NCI-H1930 (cell line): ENCODE measurements around the gene ALK.

Experiments
- DNase-seq, 2 experiments: peaks; one replicate each; lab custom pipeline; 2025; lab: John Stamatoyannopoulos, UW

ALK gene

DNA sequence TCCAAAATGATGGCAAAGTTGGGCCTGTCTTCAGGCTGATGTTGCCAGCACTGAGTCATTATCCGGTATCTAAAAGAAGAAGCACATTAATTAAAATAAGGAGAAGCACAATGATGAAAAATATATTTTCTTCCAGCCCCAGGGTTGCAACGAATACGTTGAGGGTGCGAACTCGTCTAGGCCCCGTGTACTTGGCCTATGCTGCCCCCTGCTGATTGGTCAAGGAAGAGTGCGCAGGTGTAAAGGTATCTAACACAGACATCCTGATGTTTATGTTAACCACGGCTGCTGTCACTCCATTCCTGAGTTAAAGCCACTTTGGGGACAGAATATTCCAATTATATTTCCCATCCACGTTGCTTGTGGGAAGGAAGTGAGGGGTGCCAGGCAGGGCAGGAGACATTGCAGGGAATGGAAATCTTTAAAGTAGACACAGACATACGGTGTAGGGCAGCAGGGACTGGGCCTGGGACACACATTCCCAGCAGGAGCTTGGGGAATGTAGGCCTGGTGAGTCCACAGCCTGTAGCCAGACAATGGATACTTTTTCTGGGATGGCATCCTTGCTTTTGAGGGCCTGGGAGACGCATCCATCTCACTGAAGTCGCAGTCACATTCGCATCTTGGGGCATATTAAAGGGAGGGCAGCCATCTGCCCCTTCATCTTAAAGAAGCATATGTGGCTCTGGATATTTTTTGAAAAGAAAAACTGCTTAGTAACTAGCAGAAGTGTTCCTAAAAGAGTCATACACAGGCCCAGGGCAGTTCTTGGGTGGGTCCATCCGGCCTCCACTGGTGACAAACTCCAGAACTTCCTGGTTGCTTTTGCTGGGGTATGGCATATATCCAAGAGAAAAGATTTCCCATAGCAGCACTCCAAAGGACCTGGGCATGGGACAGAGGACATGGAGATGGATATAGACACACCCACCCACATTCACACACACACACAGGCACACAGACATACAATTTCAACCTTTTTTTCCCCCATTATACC, 724.3 kb downstream of the ALK start:
- DNase-seq, result peak; percentile 7 to 74

DNA sequence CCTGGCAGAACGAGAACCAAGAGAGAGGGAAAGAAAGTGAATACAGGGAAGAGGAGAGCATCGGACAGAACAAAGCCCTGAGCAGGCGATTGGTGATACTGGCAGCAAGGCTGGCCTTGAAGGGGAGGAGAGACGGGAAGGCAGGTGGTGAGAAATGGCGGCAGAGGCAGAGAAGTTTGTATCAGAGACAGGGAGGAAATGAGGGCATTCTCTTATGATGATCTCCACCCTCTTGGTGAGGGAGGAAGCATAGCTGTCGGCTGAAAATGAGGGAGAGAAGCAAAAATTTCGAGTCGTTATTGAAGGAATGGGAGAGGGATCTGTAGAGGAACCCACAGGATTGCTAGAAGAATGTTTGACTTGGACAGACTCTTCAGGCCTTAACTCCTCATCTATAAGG, 725.6 kb downstream of the ALK start:
- DNase-seq, result no peak

DNA sequence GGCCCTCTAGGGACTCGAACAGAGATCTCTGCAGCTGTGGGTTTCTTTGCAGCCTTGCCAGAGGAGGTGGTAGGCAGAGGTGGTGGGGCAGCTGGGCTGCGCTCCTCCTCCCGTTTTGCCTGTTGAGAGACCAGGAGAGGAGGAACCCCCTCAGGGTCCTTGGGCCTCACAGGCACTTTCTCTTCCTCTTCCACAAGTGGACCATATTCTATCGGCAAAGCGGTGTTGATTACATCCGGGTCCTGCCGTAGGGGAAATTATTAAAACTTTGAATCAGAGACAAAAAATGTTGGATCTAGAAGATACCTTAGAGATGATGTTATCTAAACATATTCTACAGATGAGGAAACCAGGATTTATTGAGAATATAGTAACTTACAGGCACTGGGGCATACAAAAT, 727.7 kb downstream of the ALK start:
- DNase-seq, result no peak

DNA sequence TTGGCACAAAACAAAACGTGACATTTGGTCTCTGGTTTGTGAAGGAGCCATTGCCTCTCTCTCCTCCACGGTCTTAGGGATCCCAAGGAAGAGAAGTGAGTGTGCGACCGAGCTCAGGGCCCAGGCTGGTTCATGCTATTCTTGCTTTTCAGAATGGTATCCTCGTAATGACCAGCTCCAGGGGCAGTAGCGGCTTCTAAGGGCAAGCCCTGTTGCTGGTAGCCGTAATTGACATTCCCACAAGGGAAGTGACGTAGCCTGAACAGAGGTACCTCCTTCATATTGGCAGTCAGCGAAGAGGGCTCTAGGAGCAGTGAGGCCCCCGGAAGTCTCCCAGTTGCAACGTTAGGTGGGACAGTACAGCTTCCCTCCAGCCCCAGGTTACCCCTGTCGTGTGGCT, 728.3 kb downstream of the ALK start:
- DNase-seq, result no peak

DNA sequence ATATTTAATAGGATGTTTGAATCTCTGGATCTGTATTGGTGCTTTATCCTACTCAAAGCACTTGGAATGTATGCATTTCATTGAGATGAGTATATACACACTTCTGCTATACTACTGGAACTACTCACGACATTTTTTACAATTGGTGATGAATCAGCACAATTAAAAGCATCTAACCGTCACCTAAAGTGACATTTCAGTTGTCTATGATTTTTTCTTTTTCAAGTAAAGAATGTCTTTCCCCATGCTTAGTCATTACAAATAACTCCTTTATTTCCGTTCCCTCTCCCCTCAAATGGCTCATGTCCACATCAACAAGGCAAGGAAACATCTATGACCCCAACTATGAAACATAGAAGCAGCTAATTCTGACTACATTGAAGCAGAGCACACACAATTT, 728.9 kb downstream of the ALK start:
- no peak for DNase-seq

DNA sequence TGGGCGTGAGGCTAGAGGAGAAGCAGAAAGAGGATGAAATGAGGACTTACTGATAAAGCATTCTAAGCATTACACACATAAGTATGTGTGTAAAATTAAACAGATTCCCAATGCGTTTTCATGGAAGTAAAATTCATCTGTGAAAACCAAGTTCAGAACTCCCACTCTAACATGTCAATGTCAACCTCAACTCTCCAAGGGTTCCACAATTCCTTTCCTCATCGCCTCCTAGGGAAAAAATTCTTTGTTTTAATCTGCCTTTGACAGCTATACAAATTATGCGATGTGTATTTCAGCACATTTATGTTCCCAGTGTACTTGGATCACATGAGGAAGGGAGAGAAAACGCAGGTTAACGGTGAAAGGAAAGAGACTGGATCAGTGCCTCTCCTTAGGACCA, 729.6 kb downstream of the ALK start:
- DNase-seq, result no peak

DNA sequence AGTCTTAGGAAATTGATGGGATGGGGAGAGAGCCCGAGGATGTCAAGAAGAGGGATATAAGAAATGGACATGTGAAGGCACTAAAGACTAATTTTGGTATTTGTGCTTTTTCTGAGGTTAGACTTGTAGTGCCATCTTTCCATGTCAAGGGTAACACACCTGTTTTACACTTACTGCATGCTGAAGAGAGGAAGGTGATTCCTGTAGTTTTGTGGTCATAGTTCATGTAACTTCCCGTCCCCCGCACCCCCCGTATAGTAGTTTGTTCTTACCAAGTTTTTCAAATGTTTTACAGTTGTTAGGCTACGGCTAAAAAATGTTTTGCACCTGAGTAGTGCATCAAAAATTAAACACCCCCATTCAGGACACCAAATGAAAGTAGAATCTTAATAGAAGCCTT, 732.3 kb downstream of the ALK start:
- DNase-seq, result no peak

DNA sequence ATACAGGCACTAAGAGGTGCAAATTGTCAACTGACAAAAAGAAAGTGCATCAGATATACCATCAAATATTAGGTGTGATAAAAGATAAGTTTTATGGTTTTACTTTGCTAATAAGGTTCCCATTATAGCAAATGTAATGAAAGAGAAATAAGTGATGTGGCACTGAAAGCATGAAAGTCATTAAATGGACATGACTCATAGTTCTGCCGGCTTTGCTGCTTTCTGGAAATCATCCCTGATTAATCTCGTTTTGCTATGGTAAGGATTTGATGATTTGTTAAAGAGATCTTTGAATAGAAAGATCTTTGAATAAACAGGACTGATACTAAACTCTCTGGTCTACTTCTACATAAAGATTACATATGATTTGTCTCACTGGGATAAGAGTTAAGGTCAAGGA, 733.5 kb downstream of the ALK start:
- no peak for DNase-seq

DNA sequence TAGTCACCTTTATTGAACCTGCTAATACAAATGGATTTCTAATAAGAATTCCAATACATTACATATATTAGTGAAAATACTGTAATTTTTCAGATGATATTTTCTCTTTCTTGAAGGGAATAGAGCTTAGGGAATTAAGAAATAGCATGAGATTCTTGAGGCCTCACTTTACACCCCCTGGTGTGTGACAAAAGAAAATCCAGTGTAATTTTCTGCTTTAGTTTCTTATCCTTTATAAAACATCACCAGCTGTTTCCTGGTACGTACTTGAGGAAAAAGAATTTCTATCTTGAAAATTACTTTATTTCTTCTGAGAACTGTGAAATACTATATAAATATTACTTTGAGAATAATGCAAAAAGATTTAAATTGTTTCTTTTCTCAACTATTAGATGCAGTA, 734.6 kb downstream of the ALK start:
- no peak for DNase-seq

DNA sequence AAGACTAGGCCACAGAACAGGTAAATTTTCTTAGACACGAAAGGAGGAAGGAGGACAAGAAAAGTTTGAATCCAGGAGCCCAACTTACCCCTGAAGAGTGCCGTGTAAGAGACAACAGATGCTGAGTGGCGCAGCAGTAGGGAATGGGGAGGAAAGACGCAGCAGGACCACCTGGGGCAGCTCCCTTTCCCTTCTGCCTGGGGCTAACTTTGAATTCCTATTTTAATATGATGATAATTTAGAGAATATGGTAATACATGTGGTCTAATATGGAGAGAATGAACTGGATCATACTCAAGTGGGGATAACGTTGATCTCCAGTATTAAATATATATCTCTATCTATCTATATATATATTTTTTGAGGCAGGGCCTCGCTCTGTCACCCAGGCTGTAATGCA, 736.9 kb downstream of the ALK start:
- DNase-seq, result no peak

DNA sequence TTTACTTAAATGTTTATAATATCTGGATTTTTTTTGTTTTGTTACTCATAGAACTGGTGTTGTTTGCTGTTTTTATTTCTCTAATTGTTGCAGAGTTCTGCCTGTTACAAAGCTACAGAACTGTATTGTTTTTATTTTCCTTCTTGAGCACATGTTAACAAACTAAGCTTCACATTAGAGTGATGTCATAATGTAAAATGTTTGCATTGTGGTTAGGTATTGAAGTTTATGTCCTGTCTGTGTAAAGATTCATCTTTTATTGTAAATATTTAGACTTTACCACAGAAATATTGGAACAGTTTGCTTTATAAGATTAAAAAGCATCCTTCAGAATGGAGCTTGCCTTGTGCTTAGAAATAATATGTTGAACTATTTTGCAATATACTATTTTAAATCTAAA, 738.5 kb downstream of the ALK start:
- no peak for DNase-seq

DNA sequence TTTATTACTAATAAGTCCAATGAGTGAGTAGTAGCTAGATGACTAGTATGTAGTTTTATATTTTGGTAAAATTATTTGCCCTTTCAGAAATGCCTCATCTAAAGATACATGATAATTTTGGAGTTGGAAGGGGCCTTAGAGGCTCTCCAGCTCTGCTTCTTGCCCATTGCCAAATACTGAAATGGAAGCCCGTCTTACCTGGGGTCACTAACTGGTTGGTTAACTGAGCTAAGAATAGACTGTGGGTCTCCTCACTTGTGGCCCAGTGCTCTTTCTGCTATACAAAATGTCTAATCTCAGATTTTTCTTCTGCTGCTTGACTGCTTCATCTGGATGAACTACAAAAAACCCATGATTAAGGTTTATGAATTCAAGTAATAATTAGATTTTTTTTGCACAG, 739.1 kb downstream of the ALK start:
- no peak for DNase-seq

DNA sequence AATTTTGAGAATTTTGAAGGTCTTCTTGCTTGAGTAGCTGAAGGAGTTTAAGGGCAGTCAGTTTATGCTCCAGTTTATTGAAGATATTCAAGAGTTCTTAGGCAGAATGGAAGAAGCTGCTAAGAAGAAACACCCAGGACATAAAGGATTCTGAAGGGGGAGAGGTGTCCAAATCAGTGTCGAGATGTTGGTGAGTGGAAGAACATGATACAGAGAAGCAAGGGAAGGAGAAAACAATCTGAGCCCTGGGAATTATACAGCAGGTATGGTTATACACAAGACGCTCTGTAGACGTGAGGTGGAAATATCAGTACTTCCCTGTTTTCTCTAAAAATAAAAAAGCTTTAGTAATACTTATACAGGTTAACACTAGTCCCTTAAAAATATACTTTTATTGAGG, 746.0 kb downstream of the ALK start:
- no peak for DNase-seq

DNA sequence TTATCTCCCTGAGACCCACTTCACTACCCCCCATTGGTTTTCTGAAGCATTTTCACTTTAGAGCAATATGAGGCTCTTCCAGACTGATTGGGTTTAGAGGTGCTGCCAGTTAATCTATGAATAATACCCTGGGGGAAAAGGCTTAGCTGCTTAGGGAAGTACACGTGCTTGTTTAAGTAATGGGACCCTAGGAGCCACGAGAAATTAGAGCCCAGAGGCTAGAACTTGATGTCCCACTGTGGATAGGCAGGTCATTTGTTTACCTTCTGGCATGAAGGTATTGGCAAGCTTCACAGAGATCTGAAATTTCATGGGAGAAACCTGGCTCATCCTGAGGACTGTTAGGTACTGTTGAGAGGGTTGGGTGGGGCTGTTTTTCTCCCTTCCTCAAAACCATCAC, 746.4 kb downstream of the ALK start:
- DNase-seq, result no peak

DNA sequence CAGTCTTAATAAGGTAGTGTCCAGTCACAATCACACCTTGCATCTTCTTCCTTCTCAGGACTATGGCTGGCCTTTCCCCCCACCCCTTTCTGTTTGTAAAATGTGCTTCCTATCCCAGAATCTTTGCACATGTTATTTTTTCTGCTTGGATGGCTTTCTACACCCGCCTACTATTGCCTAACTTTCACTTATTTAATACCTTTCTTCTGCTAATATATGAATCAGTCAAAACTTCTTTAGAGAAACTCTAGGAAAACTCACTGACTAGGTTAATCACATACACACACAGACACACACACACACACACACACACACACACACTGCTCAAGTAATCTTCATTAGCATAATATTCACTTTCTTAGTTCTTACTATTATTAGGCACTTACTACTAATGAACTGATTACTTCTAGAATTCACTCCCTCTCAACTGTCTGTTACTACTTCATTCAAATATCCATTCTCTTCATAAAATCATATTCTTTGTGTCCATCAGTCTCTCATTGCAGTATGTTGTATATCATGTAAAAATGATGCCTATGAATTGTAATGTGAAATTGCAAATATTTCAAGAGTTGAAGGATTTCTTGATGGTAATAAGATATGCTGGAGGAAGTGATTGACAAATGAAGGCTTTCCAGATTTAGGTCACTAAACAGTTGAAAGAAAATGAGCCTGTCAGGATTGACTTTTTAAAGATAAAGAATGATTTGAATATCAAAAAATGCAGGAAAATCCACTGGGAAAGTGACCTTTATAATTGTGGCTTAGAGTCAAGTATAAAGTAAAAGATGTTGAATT, 754.9 kb downstream of the ALK start:
- no peak for DNase-seq

DNA sequence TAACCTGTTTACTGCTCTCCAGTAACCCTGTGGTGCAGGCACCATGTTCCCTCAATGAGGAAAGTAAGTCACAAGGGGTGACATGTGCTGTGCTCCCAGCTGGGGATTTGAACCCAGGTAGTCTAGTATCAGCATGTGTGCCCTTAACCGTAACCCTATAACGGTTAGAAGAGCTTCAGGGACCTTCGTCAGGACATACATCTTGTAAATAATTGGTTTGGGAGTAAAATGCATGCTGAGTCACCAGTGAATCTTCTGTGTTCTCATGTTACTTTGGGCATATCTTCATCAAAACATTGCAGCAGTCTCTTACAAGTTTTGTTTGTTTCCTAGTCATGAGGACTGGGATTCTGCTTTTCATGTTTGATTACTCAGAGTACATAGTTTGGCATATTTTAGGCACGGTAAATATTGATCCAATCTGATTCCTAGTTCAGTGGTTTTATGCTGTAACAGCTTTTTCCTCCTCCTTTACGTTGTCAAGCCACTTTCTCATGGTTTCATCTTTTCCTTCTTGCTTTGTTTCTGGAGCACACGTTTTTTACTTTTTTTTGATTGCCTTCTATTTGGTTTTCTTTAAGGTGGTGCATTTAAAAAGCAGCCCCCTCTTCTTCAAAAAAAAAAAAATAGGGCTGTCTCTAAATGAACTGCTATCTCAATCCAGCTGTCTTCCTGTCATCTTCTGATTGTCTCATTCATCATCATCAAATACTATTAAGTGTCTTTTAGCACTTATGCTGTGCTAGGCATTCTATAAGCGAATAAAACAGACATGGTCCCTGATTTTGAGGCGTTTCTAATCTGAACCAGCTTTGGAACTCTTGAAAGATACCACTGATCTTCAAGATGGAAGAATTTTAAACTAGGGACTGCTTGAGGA, 755.8 kb downstream of the ALK start:
- peak in 1 of 2 experiments; percentile 31 for DNase-seq

DNA sequence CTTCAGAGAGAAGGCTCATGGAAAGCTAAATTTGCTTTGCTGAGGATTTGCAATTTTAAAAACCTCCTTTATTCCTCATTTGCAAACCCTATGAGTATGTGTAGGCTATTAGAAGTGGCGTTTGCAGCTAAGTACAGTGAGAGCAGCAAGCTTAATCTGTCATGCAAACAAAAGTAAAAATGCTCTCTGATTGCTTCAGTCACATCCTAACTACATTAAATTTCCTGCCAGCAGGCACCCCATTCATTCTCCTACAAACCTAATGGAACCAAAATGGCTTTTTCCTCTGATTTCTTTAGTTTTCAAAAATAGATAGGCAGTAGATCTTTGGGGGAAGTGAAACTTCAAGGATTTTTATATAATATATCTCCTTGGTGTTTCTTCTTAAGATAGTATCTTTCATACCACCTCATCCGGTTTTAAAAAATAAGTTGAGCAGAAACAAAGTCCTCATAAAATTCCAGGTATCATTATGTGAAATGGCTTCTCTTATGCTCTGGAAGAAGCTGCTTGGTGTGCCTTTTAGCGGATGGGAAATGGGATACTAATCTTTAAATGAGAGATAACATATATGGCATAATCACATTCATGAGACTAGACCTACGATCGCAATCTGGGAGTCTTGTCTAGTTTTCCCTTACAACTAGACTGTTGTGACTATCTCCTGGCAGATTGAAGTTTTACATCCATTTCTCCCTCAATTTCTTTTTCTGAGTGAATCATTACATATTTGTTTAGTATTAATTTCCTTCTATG, 757.1 kb downstream of the ALK start:
- DNase-seq, result no peak

DNA sequence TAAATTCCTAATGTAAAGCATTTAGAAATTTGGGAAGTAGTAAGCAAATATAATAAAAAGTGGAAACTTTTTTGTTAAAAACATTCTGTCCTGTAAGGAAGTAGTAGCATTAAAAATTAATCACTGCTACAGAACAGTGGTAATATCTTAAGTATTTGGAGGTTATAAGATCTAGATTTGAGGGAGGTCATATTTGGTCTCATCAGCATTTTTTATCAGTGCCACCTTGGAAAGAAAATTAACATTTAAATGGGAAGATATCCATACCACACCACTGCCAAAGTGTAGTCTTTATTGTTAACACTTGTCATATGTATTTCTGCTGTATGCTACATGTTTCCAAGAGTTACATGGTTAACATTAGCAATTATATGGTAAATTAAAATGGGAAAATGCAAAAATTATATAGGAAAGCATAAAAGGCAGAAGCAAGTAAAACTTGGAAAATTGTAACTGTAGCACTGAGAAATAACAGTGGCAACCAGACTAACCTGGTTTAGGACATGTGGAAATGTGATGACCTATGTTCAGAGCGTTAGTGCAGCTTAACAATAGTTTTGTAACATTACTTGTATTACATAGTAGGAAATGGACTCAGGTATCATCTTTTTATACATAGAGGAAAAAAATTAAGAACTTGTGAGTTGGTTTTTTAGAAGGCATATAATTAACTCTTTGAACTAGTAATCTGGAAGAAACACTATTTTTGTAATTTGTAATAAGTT, 759.0 kb downstream of the ALK start:
- no peak for DNase-seq

DNA sequence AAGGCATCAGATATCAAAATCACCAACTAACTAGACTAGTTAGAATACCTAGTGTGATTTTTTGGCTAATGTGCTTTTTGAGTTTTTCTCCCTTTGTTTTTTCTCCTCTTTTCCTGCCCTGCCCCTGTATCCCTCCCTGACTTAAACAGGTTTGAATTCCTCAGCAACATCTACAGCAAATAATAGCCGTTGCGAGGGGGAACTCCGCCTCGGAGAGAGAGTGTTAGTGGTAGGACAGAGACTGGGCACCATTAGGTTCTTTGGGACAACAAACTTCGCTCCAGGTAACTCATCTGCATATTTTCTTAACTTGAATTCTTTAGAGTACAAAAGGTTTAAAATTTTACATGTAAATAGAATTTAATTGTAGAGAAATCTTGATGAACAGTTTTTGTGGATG, 761.2 kb downstream of the ALK start:
- no peak for DNase-seq

DNA sequence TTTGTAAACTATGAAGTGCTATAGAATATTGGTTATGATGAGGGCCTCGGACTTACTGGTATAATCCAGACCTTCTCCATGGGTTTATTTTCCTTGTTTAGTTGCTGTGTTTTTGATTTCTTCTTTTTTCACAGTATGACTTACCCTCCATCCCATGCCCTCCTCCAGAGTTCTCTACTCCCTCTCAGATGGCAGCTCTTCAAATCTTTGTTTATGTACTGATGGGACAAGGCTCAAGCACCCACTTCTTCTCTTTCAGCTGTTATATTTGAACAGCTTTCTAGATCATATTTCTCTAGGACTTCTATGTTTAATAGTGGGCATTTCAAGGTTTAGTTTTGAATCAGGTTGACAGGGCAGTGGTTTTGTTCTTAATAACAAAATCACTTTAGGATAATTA, 762.3 kb downstream of the ALK start:
- no peak for DNase-seq

DNA sequence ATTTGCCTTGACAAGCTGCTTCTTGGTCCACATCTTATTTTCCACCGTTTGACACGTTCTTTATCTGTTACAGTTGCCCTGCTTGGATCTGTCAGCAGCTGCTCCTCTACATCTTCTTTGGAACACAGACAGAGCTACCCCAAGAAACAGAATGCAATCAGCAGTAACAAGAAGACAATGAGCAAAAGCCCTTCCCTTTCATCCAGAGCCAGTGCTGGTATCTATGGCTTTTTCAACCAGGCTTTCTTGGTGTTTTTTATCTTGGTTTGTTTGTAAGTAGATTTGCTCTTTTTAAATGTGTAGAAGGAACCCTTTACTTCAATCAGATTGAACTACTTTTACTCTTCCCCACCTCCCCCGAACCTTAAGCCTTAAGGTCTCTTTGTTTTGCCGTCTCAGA, 764.3 kb downstream of the ALK start:
- DNase-seq, result no peak
